H9 (cell line): ENCODE measurements around the gene ARHGEF16. TPM values are rescaled to one million over a fixed set of nuclear protein-coding genes. Genes with fewer than 3 reads are reported as not detected.

Experiments
- DNase-seq: peaks from one replicate; pipeline ENCODE4 v3.0.0-alpha.2; 2017
- H2AFZ ChIP-seq: one replicate; pipeline ENCODE4 v1.6.1; 2013; ENCODE audit warnings: mild to moderate bottlenecking, low read length, control low read depth, moderate library complexity
- H2AK5ac ChIP-seq: 2 replicates; pipeline ENCODE4 v1.6.1; 2013; ENCODE audit warnings: low read length, control low read depth, mixed read lengths; ENCODE audit not compliant: insufficient read length
- H2BK120ac ChIP-seq: one replicate; pipeline ENCODE4 v1.6.1; 2013; ENCODE audit warnings: low read depth, mild to moderate bottlenecking, low read length, control low read depth, inconsistent platforms; ENCODE audit not compliant: poor library complexity, severe bottlenecking
- H2BK12ac ChIP-seq: 2 replicates; pipeline ENCODE4 v1.6.1; 2013; ENCODE audit warnings: low read length, control low read depth, mixed read lengths, low read depth; ENCODE audit not compliant: insufficient read length
- H2BK15ac ChIP-seq: 2 replicates; pipeline ENCODE4 v1.6.1; 2013; ENCODE audit warnings: low read depth, low read length, control low read depth
- H2BK20ac ChIP-seq: one replicate; pipeline ENCODE4 v1.6.1; 2013; ENCODE audit warnings: low read depth, mild to moderate bottlenecking, low read length, control low read depth, inconsistent platforms; ENCODE audit not compliant: poor library complexity, severe bottlenecking
- H2BK5ac ChIP-seq: 2 replicates; pipeline ENCODE4 v1.6.1; 2013; ENCODE audit warnings: low read length, control low read depth, mixed read lengths; ENCODE audit not compliant: insufficient read length
- H3K14ac ChIP-seq: 2 replicates; pipeline ENCODE4 v1.6.1; 2013; ENCODE audit warnings: low read length, control low read depth; ENCODE audit not compliant: insufficient read depth
- H3K18ac ChIP-seq: 2 replicates; pipeline ENCODE4 v1.6.1; 2013; ENCODE audit warnings: low read depth, mild to moderate bottlenecking, mixed read lengths, low read length, control low read depth; ENCODE audit not compliant: insufficient read length
- H3K23ac ChIP-seq: 2 replicates; pipeline ENCODE4 v1.6.1; 2013; ENCODE audit warnings: low read length, control low read depth, mixed read lengths, low read depth; ENCODE audit not compliant: insufficient read length
- H3K23me2 ChIP-seq: 2 replicates; pipeline ENCODE4 v1.6.1; 2013; ENCODE audit warnings: low read depth, mild to moderate bottlenecking, mixed read lengths, low read length, control low read depth; ENCODE audit not compliant: insufficient read length, poor library complexity, severe bottlenecking
- H3K27ac ChIP-seq: 2 replicates; pipeline ENCODE4 v1.5.1; 2013; ENCODE audit warnings: low read length, control low read depth, mixed read lengths, low read depth; ENCODE audit not compliant: insufficient read length
- H3K27me3 ChIP-seq: 2 replicates; pipeline ENCODE4 v1.6.1; 2013; ENCODE audit warnings: low read length, control low read depth, inconsistent platforms; ENCODE audit not compliant: insufficient read depth
- H3K4ac ChIP-seq: 2 replicates; pipeline ENCODE4 v1.6.1; 2013; ENCODE audit warnings: low read depth, mild to moderate bottlenecking, control low read depth, inconsistent platforms, low read length, moderate library complexity
- H3K4me1 ChIP-seq: 2 replicates; pipeline ENCODE4 v1.6.1; 2013; ENCODE audit warnings: low read length, control low read depth, inconsistent platforms; ENCODE audit not compliant: insufficient read depth
- H3K4me2 ChIP-seq: 2 replicates; pipeline ENCODE4 v1.6.1; 2013; ENCODE audit warnings: low read length, control low read depth, mixed read lengths; ENCODE audit not compliant: insufficient read length, insufficient read depth
- H3K56ac ChIP-seq: 2 replicates; pipeline ENCODE4 v1.6.1; 2013; ENCODE audit warnings: low read depth, mild to moderate bottlenecking, mixed read lengths, low read length, control low read depth; ENCODE audit not compliant: insufficient read length
- H3K79me1 ChIP-seq: 2 replicates; pipeline ENCODE4 v1.6.1; 2013; ENCODE audit warnings: low read depth, mild to moderate bottlenecking, moderate library complexity, low read length, control low read depth, inconsistent platforms; ENCODE audit not compliant: insufficient read depth, poor library complexity, severe bottlenecking
- H3K79me2 ChIP-seq: 2 replicates; pipeline ENCODE4 v1.6.1; 2013; ENCODE audit warnings: low read length, control low read depth, inconsistent platforms; ENCODE audit not compliant: insufficient read depth
- H3K9ac ChIP-seq: 2 replicates; pipeline ENCODE4 v1.6.1; 2013; ENCODE audit warnings: low read length, control low read depth, mixed read lengths; ENCODE audit not compliant: insufficient read length; ENCODE audit errors: extremely low read depth
- H3K9me3 ChIP-seq: one replicate; pipeline ENCODE4 v1.6.1; 2013; ENCODE audit warnings: low read depth, low read length, inconsistent platforms; ENCODE audit not compliant: control insufficient read depth
- H3T11ph ChIP-seq: one replicate; pipeline ENCODE4 v1.6.1; 2013; ENCODE audit warnings: mild to moderate bottlenecking, low read length, control low read depth, inconsistent platforms
- H4K20me1 ChIP-seq: one replicate; pipeline ENCODE4 v1.6.1; 2013; ENCODE audit not compliant: control insufficient read depth, insufficient read length, insufficient read depth
- H4K5ac ChIP-seq: 2 replicates; pipeline ENCODE4 v1.6.1; 2013; ENCODE audit warnings: low read depth, mild to moderate bottlenecking, mixed read lengths, low read length, control low read depth; ENCODE audit not compliant: insufficient read length
- H4K8ac ChIP-seq: replicated peaks from 2 replicates; pipeline ENCODE4 v1.6.1; 2013; ENCODE audit warnings: low read length, control low read depth, mixed read lengths, low read depth; ENCODE audit not compliant: insufficient read length
- H4K91ac ChIP-seq: 2 replicates; pipeline ENCODE4 v1.6.1; 2013; ENCODE audit warnings: low read depth, mild to moderate bottlenecking, moderate library complexity, mixed read lengths, low read length, control low read depth; ENCODE audit not compliant: insufficient read length
- H3K27ac Mint-ChIP-seq, 3 experiments: 2 replicates in 2 of 3; 3 replicates in 1 of 3; pipeline ENCODE4 v1.8.0; 2020 to 2021; ENCODE audit warnings: mixed read lengths in 3 of 3, mild to moderate bottlenecking in 1 of 3, moderate library complexity in 1 of 3
- H3K27me3 Mint-ChIP-seq: 2 replicates; pipeline ENCODE4 v1.8.0; 2021; ENCODE audit warnings: low read depth, mild to moderate bottlenecking, moderate library complexity, mixed read lengths
- H3K36me3 Mint-ChIP-seq, 3 experiments: 2 replicates in 2 of 3; 3 replicates in 1 of 3; pipeline ENCODE4 v1.8.0; 2020 to 2021; ENCODE audit warnings: low read depth in 3 of 3, mixed read lengths in 3 of 3; ENCODE audit not compliant: insufficient read depth in 1 of 3
- H3K4me1 Mint-ChIP-seq, 2 experiments: 2 replicates each; pipeline ENCODE4 v1.8.0; 2020; ENCODE audit warnings: mixed read lengths in 2 of 2
- H3K4me3 Mint-ChIP-seq, 2 experiments: 2 replicates in 1 of 2; 3 replicates in 1 of 2; pipeline ENCODE4 v1.8.0; 2020 to 2021; ENCODE audit warnings: mild to moderate bottlenecking in 2 of 2, mixed read lengths in 2 of 2, moderate library complexity in 1 of 2
- H3K9me3 Mint-ChIP-seq, 2 experiments: 2 replicates in 1 of 2; 3 replicates in 1 of 2; pipeline ENCODE4 v1.8.0; 2020; ENCODE audit warnings: mild to moderate bottlenecking in 2 of 2, mixed read lengths in 2 of 2, moderate library complexity in 1 of 2
- WGBS: extraction: QIAGEN DNeasy Blood & Tissue Kit; methylation state at CpG from one replicate; pipeline ENCODE4 v1.1.7; 2013; ENCODE audit warnings: missing lambda C conversion rate, low lambda C conversion rate, mixed read lengths; ENCODE audit not compliant: insufficient read length; ENCODE audit errors: extremely low coverage; 5-methylcytosine and 5-hydroxymethylcytosine counted together
- total RNA-seq: library from RNA; stranded (reverse); gene quantifications from 2 replicates; pipeline ENCODE4 v1.2.1, GENCODE V29; 2021
- TF ChIP-seq, protein P1 (sequence below): fragments of 200-600 bp; sonication (generic); conservative IDR thresholded peaks from 3 replicates; pipeline ENCODE4 v1.8.0; 2021; ENCODE audit warnings: antibody characterized with exemption, mild to moderate bottlenecking

The ARHGEF16 gene
- total RNA-seq, 1 experiment from 2014 or later: 48.5 TPM

DNA sequence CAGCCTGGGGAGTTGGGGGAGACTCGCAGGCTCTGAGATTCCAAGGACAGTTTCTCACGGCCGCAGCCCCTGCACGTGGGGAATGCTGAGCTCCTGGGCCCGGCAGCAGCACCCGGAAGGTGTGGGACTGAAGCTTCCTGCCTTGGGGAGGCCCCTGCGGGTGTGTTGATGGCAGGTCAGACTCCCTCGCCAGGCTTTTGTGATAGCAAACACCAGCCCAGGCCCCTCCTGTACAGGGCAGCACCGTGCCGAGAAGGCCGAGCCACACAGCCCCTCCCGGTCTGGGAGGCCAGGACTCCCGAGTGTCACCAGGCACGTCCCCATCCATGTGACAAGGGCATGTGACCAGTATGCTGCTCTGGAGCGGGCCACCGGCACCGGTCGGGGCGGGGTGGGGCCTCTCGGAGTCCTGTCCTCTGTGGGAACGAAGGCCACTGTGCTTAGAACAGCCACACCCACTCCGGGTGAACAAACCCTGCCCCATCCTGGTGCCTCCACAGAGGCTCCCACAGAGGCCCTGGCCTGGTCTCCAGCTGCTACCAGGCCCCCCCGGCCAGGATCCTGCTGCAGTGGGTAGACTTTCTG lies 31.1 kb upstream of the ARHGEF16 start:
- no peak overlapping the region for H2BK20ac ChIP-seq
- peaks cover 4% of the 10 kb centered on the region for H3K27me3 Mint-ChIP-seq
- no peaks in the 10 kb centered on the region for H3K9me3 ChIP-seq
- H3T11ph ChIP-seq: no peak overlapping the region
- no peak for DNase-seq
- no peak overlapping the region for H3K4me3 Mint-ChIP-seq
- no peaks in the 10 kb centered on the region; a peak in 1 of 4 replicates for H3K4me1 Mint-ChIP-seq
- no peaks in the 10 kb centered on the region for H3K79me1 ChIP-seq
- no peak overlapping the region for H3K56ac ChIP-seq
- TF ChIP-seq, protein P1, sequence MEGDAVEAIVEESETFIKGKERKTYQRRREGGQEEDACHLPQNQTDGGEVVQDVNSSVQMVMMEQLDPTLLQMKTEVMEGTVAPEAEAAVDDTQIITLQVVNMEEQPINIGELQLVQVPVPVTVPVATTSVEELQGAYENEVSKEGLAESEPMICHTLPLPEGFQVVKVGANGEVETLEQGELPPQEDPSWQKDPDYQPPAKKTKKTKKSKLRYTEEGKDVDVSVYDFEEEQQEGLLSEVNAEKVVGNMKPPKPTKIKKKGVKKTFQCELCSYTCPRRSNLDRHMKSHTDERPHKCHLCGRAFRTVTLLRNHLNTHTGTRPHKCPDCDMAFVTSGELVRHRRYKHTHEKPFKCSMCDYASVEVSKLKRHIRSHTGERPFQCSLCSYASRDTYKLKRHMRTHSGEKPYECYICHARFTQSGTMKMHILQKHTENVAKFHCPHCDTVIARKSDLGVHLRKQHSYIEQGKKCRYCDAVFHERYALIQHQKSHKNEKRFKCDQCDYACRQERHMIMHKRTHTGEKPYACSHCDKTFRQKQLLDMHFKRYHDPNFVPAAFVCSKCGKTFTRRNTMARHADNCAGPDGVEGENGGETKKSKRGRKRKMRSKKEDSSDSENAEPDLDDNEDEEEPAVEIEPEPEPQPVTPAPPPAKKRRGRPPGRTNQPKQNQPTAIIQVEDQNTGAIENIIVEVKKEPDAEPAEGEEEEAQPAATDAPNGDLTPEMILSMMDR: no peak
- no peak overlapping the region for H3K9ac ChIP-seq
- H3K27me3 ChIP-seq: no peaks in the 10 kb centered on the region
- H3K23ac ChIP-seq: no peak overlapping the region
- H3K23me2 ChIP-seq: no peaks in the 10 kb centered on the region
- no peaks in the 10 kb centered on the region for H3K79me2 ChIP-seq
- 0 out of 7 replicates have a peak, but pooled peaks cover 0 to 2% (median 0%) of the 10 kb centered on the region in 3 experiments for H3K36me3 Mint-ChIP-seq
- no peak overlapping the region for H3K27ac ChIP-seq
- no peak overlapping the region for H3K18ac ChIP-seq
- no peak overlapping the region for H3K4ac ChIP-seq
- WGBS: no CpG with 5 or more reads among the region's 23 CpGs
- no peak overlapping the region for H2BK5ac ChIP-seq
- no peak overlapping the region for H3K14ac ChIP-seq
- H3K9me3 Mint-ChIP-seq: no peaks in the 10 kb centered on the region; a peak in 1 of 5 replicates
- no peak overlapping the region for H2BK15ac ChIP-seq
- no peak overlapping the region for H3K4me2 ChIP-seq
- H4K91ac ChIP-seq: no peak overlapping the region
- no peak overlapping the region for H2AFZ ChIP-seq
- H2AK5ac ChIP-seq: no peak overlapping the region
- H2BK120ac ChIP-seq: no peak overlapping the region
- H4K8ac ChIP-seq: no peak overlapping the region
- no peaks in the 10 kb centered on the region for H4K20me1 ChIP-seq
- no peak overlapping the region for H2BK12ac ChIP-seq
- H3K27ac Mint-ChIP-seq: no peak overlapping the region
- H3K4me1 ChIP-seq: no peaks in the 10 kb centered on the region
- H4K5ac ChIP-seq: no peak overlapping the region
